Osteoblast (primary cell): ENCODE measurements around the gene PRSS21. TPM values are rescaled to one million over a fixed set of nuclear protein-coding genes. Genes with fewer than 3 reads are reported as not detected.

ENCODE experiments used
- DNase-seq: peaks from one replicate; pipeline ENCODE4 v3.0.0; 2011; ENCODE audit warnings: low spot score, mixed read lengths; ENCODE audit not compliant: insufficient read length; ENCODE audit errors: missing footprints
- H2AFZ ChIP-seq: 2 replicates; pipeline ENCODE4 v1.6.0; 2011; ENCODE audit warnings: mild to moderate bottlenecking, low read length
- H3K27ac ChIP-seq: 2 replicates; pipeline ENCODE4 v1.5.1; 2011; ENCODE audit warnings: mild to moderate bottlenecking, low read depth, low read length, moderate library complexity
- H3K27me3 ChIP-seq: 2 replicates; pipeline ENCODE4 v1.6.0; 2012; ENCODE audit warnings: mild to moderate bottlenecking, control low read depth, inconsistent platforms, low read length, moderate library complexity; ENCODE audit not compliant: insufficient read depth
- H3K36me3 ChIP-seq: 2 replicates; pipeline ENCODE4 v1.5.1; 2011; ENCODE audit warnings: mild to moderate bottlenecking, low read length, control low read depth, moderate library complexity; ENCODE audit not compliant: insufficient read depth
- H3K4me1 ChIP-seq: 2 replicates; pipeline ENCODE4 v1.5.1; 2011; ENCODE audit warnings: mild to moderate bottlenecking, low read length, control low read depth, moderate library complexity; ENCODE audit not compliant: insufficient read depth
- H3K4me2 ChIP-seq: 2 replicates; pipeline ENCODE4 v1.6.0; 2011; ENCODE audit warnings: mild to moderate bottlenecking, low read length; ENCODE audit not compliant: insufficient read depth
- H3K4me3 ChIP-seq: fragments of 200-600 bp; sonication (generic); 3 replicates; pipeline ENCODE4 v1.5.1; 2012; ENCODE audit warnings: mild to moderate bottlenecking, low read length, inconsistent platforms; ENCODE audit not compliant: insufficient read depth
- H3K79me2 ChIP-seq: 2 replicates; pipeline ENCODE4 v1.6.0; 2012; ENCODE audit warnings: mild to moderate bottlenecking, low read length, control low read depth, inconsistent platforms; ENCODE audit not compliant: insufficient read depth
- H3K9me3 ChIP-seq: 2 replicates; pipeline ENCODE4 v1.5.1; 2011; ENCODE audit warnings: low read depth, low read length, control low read depth
- H4K20me1 ChIP-seq: 2 replicates; pipeline ENCODE4 v1.6.0; 2012; ENCODE audit warnings: mild to moderate bottlenecking, low read length, control low read depth; ENCODE audit not compliant: insufficient read depth
- total RNA-seq: library from RNA; depleted of rRNA; stranded (reverse); fragments of >200 nt; gene quantifications from 2 replicates; pipeline ENCODE4 v1.2.3, GENCODE V29; 2012
- TF ChIP-seq, protein P1 (sequence below): IDR thresholded peaks from 2 replicates; pipeline ENCODE4 v1.5.1; 2011; ENCODE audit warnings: mild to moderate bottlenecking, low read depth, low read length, moderate library complexity; ENCODE audit errors: extremely low read depth

The PRSS21 gene
- total RNA-seq, 1 donor: not detected

DNA sequence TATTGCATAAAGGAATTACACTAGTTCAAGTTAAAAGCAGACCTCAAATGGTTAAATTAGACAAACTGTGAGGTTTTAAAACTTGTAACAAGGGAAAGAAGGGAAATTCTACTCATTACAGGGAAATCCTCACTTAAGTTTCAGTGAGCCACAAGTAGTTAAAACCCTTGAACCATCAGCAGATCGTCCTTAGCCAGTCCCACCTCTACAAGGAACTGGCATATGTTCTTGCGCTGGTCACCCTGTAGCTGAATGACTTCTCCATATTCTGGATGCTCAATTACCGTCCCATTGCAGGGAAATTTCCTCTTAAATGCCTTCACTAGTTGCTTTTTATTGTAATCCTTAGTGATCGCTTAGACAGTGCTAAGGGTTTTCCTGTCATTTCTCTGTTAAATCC, 5.5 kb downstream of the PRSS21 start:
- no peaks in the 10 kb centered on the region for H3K79me2 ChIP-seq
- peak; percentile 68 for DNase-seq
- H3K9me3 ChIP-seq: no peaks in the 10 kb centered on the region
- no peak overlapping the region for H3K4me3 ChIP-seq
- no peak overlapping the region for H3K4me2 ChIP-seq
- H4K20me1 ChIP-seq: no peaks in the 10 kb centered on the region
- no peaks in the 10 kb centered on the region for H3K36me3 ChIP-seq
- peaks cover 28% of the 10 kb centered on the region for H3K27me3 ChIP-seq
- no peaks in the 10 kb centered on the region for H3K4me1 ChIP-seq
- TF ChIP-seq, protein P1, sequence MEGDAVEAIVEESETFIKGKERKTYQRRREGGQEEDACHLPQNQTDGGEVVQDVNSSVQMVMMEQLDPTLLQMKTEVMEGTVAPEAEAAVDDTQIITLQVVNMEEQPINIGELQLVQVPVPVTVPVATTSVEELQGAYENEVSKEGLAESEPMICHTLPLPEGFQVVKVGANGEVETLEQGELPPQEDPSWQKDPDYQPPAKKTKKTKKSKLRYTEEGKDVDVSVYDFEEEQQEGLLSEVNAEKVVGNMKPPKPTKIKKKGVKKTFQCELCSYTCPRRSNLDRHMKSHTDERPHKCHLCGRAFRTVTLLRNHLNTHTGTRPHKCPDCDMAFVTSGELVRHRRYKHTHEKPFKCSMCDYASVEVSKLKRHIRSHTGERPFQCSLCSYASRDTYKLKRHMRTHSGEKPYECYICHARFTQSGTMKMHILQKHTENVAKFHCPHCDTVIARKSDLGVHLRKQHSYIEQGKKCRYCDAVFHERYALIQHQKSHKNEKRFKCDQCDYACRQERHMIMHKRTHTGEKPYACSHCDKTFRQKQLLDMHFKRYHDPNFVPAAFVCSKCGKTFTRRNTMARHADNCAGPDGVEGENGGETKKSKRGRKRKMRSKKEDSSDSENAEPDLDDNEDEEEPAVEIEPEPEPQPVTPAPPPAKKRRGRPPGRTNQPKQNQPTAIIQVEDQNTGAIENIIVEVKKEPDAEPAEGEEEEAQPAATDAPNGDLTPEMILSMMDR: no peak
- no peak overlapping the region for H3K27ac ChIP-seq
- no peak overlapping the region for H2AFZ ChIP-seq

DNA sequence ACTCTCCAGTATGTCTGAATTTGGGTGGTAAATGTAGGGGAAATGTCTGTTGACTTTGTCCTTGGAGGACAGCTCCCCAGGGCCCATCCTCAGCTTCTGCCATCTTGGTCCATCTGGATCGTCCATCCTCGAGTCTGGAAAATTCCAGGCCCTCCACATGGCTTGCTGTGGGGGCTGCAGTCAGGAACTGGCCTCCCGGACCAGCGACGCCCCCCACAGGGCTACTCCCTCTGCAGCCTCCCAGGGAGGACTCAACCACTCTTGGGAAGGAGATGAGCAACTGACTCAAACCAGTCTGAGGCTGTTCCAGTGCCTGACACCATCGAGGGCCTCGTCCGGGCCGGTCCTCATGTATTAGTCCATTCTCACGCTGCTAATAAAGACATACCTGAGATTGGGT, 7.6 kb downstream of the PRSS21 start:
- Histone ChIP-seq H4K20me1 (no peaks in the 10 kb centered on the region), H3K27me3 (peaks cover 41% of the 10 kb centered on the region), H3K9me3 (no peaks in the 10 kb centered on the region), H3K4me1 (peaks cover under 1% of the 10 kb centered on the region), H2AFZ (no peak overlapping the region), H3K4me3 (no peak overlapping the region), H3K79me2 (no peaks in the 10 kb centered on the region), H3K27ac (no peak overlapping the region), H3K36me3 (no peaks in the 10 kb centered on the region), H3K4me2 (no peak overlapping the region)
- peak; percentile 65 for DNase-seq
- TF ChIP-seq, protein P1: no peak

DNA sequence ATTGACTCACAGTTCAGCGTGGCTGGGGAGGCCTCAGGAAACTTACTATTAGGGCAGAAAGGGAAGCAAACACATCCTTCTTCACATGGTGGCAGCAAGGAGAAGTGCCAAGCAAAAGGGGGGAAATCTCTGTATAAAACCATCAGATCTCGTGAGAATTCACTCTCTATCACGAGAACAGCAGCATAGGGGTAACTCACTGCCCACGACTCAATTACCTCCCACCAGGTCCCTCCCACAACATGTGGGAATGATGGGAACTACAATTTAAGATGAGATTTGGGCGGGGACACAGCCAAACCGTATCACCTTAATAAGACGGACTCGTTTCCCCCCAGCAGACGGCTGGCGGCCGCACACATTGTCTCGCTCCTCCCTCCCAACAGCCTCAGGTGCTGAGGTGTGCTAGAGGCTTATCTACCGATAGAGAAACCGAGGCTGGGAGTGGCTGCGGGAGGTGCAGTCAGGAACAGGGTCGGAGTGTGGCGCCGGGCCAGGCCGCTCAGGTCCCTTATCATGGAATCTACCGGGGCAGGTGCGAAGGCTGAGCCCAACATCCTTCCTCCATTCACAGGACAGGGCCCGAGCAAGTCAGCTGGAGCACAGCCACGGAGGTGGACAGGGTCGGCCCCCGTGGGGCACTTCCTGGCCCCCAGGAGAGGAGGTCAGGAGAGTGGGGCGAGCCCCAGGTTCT, 8.2 kb downstream of the PRSS21 start:
- Histone ChIP-seq H3K4me3 (no peak overlapping the region), H3K79me2 (no peaks in the 10 kb centered on the region), H3K4me2 (no peak overlapping the region), H3K4me1 (peaks cover 5% of the 10 kb centered on the region), H3K27ac (no peak overlapping the region), H4K20me1 (no peaks in the 10 kb centered on the region), H3K9me3 (no peaks in the 10 kb centered on the region), H2AFZ (no peak overlapping the region), H3K36me3 (no peaks in the 10 kb centered on the region), H3K27me3 (peaks cover 41% of the 10 kb centered on the region)
- DNase-seq: peak; percentile 41
- TF ChIP-seq, protein P1: no peak

DNA sequence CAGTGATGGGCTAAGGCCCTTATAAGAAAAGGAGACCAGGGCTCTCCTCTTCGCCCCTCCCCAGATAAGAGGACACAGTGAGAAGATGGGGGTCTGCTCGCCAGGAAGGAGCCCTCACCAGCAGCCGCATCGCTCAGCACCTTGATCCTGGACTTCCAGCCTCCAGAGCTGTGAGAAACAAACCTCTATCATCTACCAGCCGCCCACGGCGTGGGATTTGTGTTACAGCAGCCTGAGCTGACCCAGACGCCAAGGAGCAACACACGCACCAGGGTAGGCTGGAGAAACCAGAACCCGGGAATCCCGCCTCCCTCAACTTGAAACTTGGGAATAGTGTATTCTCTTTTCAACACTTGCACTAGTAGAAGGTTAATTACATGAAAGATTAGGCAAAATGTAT, 8.9 kb downstream of the PRSS21 start:
- H3K4me2 ChIP-seq: no peak overlapping the region
- H3K27me3 ChIP-seq: peaks cover 45% of the 10 kb centered on the region
- no peak overlapping the region for H3K27ac ChIP-seq
- no peaks in the 10 kb centered on the region for H3K9me3 ChIP-seq
- H3K4me1 ChIP-seq: peaks cover 9% of the 10 kb centered on the region
- H3K36me3 ChIP-seq: no peaks in the 10 kb centered on the region
- no peak overlapping the region for H3K4me3 ChIP-seq
- DNase-seq: no peak
- no peaks in the 10 kb centered on the region for H4K20me1 ChIP-seq
- no peaks in the 10 kb centered on the region for H3K79me2 ChIP-seq
- TF ChIP-seq, protein P1: no peak
- H2AFZ ChIP-seq: no peak overlapping the region
